Lung (tissue), 12 donors: ENCODE data around the gene DHRS7C. TPM values are rescaled to one million over a fixed set of nuclear protein-coding genes. Genes with fewer than 3 reads are reported as not detected.

Experiments
- ATAC-seq: fragments of 200-7000 bp; cut with Tn5 transposase; one replicate; pipeline ENCODE4 v1.9.1; 2020; ENCODE audit warnings: moderate number of reproducible peaks; ENCODE audit not compliant: insufficient read depth, low FRiP score
- DNase-seq, 3 donors: peaks; one replicate each; pipeline ENCODE4 v3.0.0-alpha.2; 2013 to 2017
- H3K27ac ChIP-seq, 2 donors: one replicate each; pipeline ENCODE4 v1.5.1; 2013; ENCODE audit warnings: mild to moderate bottlenecking in 2 of 2, moderate library complexity in 2 of 2, control low read depth in 1 of 2, inconsistent platforms in 1 of 2, low read depth in 1 of 2, low read length in 1 of 2
- H3K27me3 ChIP-seq, 3 donors: one replicate each; pipeline ENCODE4 v1.5.1; 2013; ENCODE audit warnings: low read length in 2 of 3; ENCODE audit not compliant: control insufficient read depth in 3 of 3, insufficient read depth in 3 of 3
- H3K36me3 ChIP-seq, 4 donors: one replicate each; pipeline ENCODE4 v1.5.1; 2013; ENCODE audit warnings: low read length in 4 of 4, mild to moderate bottlenecking in 1 of 4, moderate library complexity in 1 of 4; ENCODE audit not compliant: control insufficient read depth in 4 of 4, insufficient read depth in 4 of 4
- H3K4me1 ChIP-seq, 5 donors: one replicate each; pipeline ENCODE4 v1.5.1; 2013; ENCODE audit warnings: low read length in 5 of 5, mild to moderate bottlenecking in 2 of 5, moderate library complexity in 1 of 5; ENCODE audit not compliant: control insufficient read depth in 5 of 5, insufficient read depth in 5 of 5
- H3K4me3 ChIP-seq: one replicate; pipeline ENCODE4 v1.5.1; 2013; ENCODE audit warnings: mild to moderate bottlenecking, control low read depth, moderate library complexity
- H3K9ac ChIP-seq, 2 donors: one replicate each; pipeline ENCODE4 v1.5.1; 2013; ENCODE audit warnings: low read length in 2 of 2, control low read depth in 1 of 2; ENCODE audit not compliant: insufficient read depth in 1 of 2
- H3K9me3 ChIP-seq, 4 donors: one replicate each; pipeline ENCODE4 v1.5.1; 2013; ENCODE audit warnings: low read length in 3 of 4, mild to moderate bottlenecking in 1 of 4, moderate library complexity in 1 of 4; ENCODE audit not compliant: control insufficient read depth in 4 of 4, insufficient read depth in 3 of 4
- WGBS, 2 donors: extraction: QIAGEN DNeasy Blood & Tissue Kit; methylation state at CpG; one replicate each; pipeline ENCODE4 v1.1.7; 2013; 5-methylcytosine and 5-hydroxymethylcytosine counted together
- polyA plus RNA-seq, 2 donors: library from polyadenylated mRNA; stranded (reverse); fragments of 200-250 nt; gene quantifications; one replicate each; pipeline ENCODE4 v1.2.1, GENCODE V29; 2013
- total RNA-seq, 2 donors: library from RNA; depleted of rRNA in 1 of 2; stranded (reverse); fragments of >200 nt in 1 of 2; gene quantifications; one replicate each; pipeline ENCODE4 v1.2.1, GENCODE V29; 2014 to 2021
- TF ChIP-seq, protein P1 (sequence below): IDR thresholded peaks from 2 replicates; pipeline ENCODE4 v1.5.1; 2012; ENCODE audit warnings: mild to moderate bottlenecking; ENCODE audit errors: control extremely low read depth, extremely low read depth
- donor health status: control.
- donor health status: control.
- donor health status: Bipolar disorder and iron deficiency.
- donor health status: healthy.
- donor health status: DM: yes; HTN: yes; CAD: no.

The DHRS7C gene
- total and polyA plus RNA-seq, 4 donors, result not detected

DNA sequence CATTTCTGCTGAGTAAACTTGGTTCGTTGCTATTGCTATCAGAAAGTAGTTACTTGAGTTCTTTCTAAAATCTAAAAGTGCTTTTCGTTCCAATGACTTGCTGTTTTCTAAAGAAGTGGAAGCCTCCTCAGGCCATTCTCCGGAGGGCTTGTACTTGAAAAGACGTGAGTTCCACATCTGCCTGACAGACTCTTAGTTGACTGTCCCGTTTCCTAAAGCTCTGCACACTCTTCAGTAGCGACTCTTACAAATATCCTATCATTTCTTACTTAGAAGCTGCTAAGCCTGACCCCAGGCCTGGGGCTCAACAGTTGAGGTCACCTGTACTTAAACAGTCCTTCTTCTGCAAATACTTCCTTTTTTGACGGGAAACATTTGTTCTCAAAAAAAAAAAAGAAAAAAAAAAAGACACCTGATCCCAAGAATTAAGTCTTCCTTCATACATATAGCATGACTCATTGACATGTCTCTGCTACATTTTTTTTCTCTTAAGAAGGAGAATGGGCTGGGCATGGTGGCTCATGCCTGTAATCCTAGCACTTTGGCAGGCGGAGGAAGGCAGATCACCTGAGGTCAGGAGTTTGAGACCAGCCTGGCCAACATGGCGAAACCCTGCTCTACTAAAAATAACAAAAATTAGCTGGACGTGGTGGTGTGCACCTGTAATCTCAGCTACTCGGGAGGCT is 61.5 kb downstream of the DHRS7C start:
- TF ChIP-seq, protein P1, sequence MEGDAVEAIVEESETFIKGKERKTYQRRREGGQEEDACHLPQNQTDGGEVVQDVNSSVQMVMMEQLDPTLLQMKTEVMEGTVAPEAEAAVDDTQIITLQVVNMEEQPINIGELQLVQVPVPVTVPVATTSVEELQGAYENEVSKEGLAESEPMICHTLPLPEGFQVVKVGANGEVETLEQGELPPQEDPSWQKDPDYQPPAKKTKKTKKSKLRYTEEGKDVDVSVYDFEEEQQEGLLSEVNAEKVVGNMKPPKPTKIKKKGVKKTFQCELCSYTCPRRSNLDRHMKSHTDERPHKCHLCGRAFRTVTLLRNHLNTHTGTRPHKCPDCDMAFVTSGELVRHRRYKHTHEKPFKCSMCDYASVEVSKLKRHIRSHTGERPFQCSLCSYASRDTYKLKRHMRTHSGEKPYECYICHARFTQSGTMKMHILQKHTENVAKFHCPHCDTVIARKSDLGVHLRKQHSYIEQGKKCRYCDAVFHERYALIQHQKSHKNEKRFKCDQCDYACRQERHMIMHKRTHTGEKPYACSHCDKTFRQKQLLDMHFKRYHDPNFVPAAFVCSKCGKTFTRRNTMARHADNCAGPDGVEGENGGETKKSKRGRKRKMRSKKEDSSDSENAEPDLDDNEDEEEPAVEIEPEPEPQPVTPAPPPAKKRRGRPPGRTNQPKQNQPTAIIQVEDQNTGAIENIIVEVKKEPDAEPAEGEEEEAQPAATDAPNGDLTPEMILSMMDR, result no peak
- no peaks in the 10 kb centered on the region for H3K36me3 ChIP-seq
- ATAC-seq (no peak), DNase-seq (no peak)
- no peaks in the 10 kb centered on the region for H3K9me3 ChIP-seq
- H3K27ac ChIP-seq, result no peak overlapping the region
- no peaks in the 10 kb centered on the region for H3K27me3 ChIP-seq
- H3K4me1 ChIP-seq, result no peaks in the 10 kb centered on the region
- 80 to 84% methylated on average over 11 of the region's 11 CpGs for WGBS, 2 donors
- H3K9ac ChIP-seq, result no peak overlapping the region
- no peak overlapping the region for H3K4me3 ChIP-seq

DNA sequence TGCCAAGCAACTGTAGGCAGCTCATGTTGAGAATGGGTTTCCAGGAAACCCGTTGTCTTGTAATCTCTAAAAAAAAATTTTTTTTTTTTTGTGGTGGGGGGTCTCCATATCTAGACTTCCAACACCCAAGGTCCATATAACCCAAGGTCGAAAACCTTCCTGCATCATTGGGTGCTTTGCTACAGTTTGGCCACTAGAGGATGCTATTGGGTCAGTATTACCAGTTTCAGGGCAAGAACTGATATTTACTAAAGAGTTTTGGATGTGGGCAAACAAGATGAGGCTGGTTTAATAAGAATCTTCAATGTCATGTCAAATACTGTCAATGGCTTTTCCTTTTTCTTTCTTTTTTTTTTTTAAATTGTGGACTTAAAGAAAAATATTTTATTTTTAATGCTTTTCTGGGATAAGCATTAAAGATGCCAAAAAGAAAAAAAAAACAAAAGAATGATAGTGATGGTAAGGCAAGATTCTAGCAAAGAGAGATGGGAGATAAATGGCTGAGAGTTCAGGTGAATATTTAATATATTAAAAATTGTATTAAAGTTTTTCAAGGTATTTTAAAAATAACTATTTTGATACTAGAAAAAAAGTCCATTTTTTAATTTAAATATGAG is 62.2 kb downstream of the DHRS7C start:
- no peaks in the 10 kb centered on the region for H3K4me1 ChIP-seq
- 4 to 10% methylated on average over 2 of the region's 2 CpGs for WGBS, 2 donors
- DNase-seq, result peak; percentile 40 to 78 (median 71)
- H3K36me3 ChIP-seq, result no peaks in the 10 kb centered on the region
- no peaks in the 10 kb centered on the region for H3K9me3 ChIP-seq
- no peak overlapping the region for H3K4me3 ChIP-seq
- peak; percentile 75 for ATAC-seq
- H3K27me3 ChIP-seq, result no peaks in the 10 kb centered on the region
- no peak overlapping the region for H3K27ac ChIP-seq
- H3K9ac ChIP-seq, result no peak overlapping the region
- TF ChIP-seq, protein P1, result peak; percentile 91

DNA sequence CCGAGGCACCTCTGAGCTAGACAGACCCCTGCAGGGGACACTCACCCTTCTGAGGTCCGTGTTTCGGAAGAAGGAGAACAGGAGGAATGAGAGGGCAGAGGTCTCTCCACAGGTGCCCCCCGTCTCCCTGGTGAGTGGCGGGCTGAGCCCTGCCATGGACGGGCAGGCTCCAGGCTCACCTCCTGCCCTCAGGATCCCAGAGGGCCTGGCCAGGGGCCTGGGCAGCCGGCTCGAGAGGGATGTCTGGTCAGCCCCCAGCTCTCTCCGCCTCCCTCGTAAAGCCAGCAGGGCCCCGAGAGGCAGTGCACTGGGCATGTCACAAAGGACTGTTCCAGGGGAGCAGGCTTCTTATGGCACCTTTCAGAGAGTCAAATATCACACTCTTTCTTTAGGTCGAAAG is 62.8 kb downstream of the DHRS7C start:
- H3K9ac ChIP-seq, result no peak overlapping the region
- no peak overlapping the region for H3K27ac ChIP-seq
- DNase-seq (no peak), ATAC-seq (no peak)
- no peaks in the 10 kb centered on the region for H3K9me3 ChIP-seq
- no peak overlapping the region for H3K4me3 ChIP-seq
- WGBS, 2 donors, result 79 to 83% methylated on average over 12 of the region's 12 CpGs
- H3K36me3 ChIP-seq, result no peaks in the 10 kb centered on the region
- H3K27me3 ChIP-seq, result no peaks in the 10 kb centered on the region
- TF ChIP-seq, protein P1, result no peak
- no peaks in the 10 kb centered on the region for H3K4me1 ChIP-seq

- Histone ChIP-seq H3K9ac (no peak overlapping the region), H3K36me3 (no peaks in the 10 kb centered on the region), H3K4me3 (no peak overlapping the region), H3K9me3 (no peaks in the 10 kb centered on the region), H3K27me3 (no peaks in the 10 kb centered on the region), H3K4me1 (peaks cover 0 to 2% (median 0%) of the 10 kb centered on the region in 5 donors), H3K27ac (no peak overlapping the region)
- no peak for ATAC-seq
- TF ChIP-seq, protein P1, result no peak
- DNase-seq, result no peak
- WGBS, 2 donors, result 93 to 95% methylated on average over 18 of the region's 18 CpGs
Measured at GRCh38 chr17:9728005-9728404, 63.4 kb downstream of the DHRS7C start.
